HG02623 (cell line): ENCODE results near the gene CHCHD3.

ENCODE experiments used
- ATAC-seq: cut with Tn5 transposase; IDR thresholded peaks from one replicate; pipeline ENCODE4 v1.9.1; 2021; ENCODE audit warnings: moderate library complexity; ENCODE audit not compliant: unreplicated experiment

Gene CHCHD3

DNA sequence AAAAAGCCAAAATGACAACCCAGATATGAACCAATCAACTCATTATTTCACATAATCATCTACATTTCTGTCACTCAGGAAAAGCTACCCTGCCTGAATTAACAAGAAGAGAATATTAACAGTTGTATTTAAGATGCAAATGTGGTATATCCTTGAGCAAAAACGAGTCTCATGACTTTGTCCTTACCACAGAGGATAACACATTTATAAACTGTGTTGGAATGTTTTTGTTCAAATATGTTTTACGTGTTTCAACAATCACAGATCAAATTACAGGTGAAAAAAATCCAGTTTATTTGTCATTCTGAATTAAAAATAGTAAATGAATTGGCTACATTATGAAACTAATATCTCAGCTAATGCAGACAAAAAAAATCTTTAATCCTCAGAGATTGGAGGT lies 34.6 kb downstream of the CHCHD3 start:
- ATAC-seq = no peak

DNA sequence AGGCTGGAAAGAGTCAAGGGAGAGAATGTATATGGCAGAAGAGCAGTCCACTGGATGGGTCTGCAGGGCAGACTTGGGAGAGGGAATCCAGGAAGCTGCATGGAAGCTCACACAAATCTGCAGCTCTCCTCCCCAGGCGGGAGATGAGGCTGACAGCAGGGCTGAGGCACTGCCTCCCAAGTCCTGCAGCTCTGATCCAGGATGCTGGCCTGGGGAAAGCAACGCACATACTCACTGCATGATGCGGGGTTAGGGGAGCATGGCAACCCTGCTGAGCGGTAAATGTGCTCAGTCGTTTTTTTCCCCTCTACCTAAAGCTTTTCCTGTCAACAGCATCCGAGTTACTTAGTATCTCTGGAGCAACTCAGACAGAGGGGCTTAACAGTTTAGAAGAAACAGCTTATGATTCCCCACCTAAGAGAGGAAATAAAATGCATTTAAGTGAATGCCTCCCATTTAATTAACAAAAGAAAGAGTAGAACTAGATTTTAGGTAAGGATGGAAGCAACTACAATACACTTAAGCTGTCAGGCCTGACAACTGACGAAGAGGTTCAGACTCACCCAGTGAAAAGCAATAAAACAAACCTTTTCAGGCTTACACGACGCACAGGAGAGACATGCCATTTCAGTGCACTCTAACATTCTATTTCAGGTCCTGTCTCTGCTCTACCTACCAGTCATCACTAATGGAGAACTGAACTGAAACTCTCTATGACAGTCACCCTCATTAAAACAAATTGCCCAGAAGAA lies 37.0 kb downstream of the CHCHD3 start:
- ATAC-seq = no peak

DNA sequence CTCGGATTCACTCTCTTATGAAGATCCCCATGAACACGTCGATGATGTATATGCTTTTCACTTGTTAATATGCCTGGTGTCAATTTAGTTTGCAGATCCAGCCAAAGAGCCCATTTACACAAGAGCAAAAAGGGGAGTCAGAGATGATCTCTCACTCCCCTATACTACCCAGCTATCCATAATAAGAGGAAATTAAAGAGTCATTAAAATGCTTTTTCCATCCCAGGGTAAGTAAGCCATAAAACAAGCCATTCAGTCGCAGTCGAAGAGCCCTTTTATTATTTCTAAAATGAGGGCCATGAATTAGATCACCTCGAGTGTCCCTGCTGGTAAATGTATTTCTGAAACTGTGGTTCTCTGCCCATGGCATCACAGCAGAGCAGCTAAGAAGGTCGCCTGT lies 41.2 kb downstream of the CHCHD3 start:
- no peak for ATAC-seq

DNA sequence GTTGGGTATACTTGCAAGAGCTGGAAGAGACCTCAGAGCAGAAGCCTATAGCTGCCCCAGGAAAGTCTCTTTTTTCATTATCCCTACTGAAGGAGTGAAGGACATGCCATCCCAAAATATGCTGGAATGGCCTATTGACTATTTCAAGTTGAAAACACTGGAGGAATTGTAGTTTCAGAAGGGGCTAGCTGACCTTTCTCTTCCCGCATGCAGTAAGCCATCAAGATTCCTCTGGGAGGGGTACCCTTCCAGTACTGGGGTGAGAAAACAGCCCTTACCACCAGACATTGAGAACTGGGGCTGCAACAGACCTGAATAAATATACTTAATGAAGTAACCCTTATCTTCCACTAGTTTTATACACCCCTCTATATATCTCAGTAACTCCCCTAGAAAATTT lies 41.7 kb downstream of the CHCHD3 start:
- ATAC-seq = no peak

DNA sequence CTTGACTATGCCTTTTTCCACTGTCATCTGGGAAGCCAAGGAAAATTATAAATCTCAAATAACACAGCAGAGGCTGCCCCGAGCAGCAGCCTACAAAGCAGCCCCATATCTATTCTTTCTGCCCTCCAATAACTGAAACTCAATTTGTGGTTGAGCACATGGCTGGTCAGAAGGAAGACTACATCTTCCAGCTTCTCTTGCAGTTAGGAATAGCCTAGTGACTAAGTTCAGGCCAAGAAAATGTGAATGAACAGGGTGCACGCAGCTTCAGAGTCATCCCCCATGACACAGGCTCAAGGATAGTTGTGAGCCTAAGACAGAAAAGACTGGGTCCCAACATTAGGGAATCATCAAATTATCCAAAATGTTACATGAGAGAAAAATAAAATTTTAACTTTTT lies 42.3 kb downstream of the CHCHD3 start:
- no peak for ATAC-seq

DNA sequence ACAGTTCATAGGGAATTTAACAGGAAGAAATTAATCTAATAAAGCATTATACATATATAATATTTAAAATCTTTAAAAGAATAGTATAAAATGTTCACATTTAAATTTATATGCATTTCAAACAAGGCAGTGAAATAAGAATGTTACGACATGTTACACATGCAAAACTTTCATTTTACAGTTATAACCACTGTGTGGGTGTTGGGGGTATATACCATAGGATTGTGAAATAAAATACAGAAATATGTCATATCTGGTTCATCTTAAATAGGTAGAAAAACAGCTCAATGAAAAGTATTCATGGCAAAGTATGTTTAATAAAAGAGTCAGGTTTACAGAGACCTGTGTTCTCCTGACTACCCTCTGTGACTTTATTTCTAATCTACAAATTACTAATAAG lies 45.6 kb downstream of the CHCHD3 start:
- no peak for ATAC-seq

DNA sequence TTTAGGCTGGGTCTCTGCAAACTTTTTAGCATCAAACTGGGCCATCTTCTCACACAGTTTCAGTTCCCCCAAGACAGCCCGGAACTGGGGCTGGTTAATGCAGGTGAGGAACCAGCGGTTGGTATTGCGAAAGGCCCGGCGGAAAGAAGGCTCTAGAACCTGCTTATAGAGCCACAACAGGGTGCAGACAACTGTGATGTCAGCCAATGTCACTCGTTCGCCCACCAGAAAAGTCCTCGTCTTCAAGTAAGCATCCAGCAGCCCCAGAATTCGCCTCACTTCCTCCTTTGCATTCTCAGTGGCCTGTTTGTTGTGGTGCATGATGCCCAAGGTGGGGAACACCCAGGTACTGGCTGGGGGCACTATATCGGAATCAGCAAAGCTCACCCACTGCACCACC lies 46.6 kb downstream of the CHCHD3 start:
- peak; percentile 87 for ATAC-seq

DNA sequence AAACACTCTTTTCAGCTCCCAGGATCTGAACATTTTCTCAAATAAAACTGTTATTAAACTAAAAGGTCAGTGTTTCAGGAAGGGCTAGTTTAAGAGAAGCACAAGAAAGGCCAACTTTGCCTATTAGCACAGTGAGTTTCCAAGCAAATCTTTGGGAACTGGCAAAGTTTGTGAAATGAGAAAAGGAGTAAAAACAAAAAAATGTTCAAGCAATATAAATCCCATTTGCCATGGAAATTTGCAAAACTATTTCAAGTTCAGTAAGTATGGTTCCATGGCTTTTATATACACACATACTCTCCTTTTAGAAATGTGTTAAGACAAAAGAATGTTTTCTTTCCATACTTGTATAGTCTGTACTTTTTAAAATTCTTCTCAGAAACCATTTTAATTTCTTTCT lies 51.5 kb downstream of the CHCHD3 start:
- no peak for ATAC-seq

DNA sequence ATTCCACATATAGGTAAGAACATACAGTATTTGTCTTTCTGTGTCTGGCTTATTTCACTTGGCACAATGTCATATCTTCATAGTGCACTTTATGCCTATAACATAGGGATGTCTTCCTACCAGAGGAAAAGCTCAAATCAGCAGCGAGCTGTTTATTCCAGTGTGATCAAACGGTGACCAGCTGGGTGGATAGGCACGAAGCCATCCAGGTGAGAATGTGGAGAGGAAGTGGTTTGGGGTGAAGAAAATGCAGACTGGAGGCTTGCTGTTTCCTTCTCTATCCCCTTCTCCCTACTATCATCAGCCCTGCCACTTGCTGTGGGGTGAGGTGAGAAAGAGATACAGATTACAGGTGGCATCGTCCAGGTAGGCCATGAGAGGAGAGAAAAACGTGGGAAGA lies 52.4 kb downstream of the CHCHD3 start:
- ATAC-seq = no peak

DNA sequence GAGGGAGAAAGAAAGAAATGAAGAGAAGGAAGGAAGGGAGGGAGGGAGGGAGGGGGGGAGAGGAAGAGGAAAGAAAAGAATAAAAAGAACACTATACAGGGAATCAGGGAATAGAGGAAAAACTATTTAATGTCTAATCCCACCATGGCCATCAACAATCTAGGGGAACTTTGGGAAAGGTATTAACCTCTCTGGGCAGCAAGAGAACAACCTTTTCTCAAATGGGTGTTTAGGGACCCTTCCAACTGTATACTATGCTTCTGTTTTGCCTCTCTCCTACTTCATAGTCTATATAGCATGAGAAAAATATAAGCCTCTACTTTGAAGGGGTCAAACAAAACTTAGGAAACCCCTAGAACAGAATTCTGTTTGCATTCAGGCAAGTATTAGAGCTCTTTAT lies 54.5 kb downstream of the CHCHD3 start:
- no peak for ATAC-seq

DNA sequence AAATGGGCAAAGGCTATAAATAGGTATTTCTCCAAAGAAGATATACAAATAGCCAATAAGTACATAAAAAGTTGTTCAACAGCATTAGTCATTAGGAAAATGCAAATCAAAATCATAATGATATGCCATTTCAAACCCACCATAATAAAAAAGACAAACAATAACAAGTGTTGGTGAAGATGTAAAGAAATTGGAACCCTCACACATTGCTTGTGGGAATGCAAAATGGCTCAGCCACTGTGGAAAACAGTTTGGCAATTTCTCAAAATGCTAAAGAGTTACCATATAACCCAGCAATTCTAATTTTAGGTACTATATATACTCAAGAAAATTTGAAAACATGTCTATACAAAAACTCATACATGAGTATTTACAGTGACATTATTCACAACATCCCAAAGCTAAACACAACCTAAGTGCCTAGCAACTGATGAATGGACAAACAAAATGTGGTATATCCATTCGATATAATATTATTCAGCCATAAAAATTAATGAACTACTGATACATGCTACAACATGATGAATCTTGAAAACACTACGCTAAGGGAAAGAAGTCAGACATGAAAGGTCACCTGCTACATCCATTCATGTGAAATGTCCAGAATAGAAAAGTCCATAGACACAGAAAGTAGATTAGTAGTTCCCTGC lies 55.6 kb downstream of the CHCHD3 start:
- no peak for ATAC-seq

DNA sequence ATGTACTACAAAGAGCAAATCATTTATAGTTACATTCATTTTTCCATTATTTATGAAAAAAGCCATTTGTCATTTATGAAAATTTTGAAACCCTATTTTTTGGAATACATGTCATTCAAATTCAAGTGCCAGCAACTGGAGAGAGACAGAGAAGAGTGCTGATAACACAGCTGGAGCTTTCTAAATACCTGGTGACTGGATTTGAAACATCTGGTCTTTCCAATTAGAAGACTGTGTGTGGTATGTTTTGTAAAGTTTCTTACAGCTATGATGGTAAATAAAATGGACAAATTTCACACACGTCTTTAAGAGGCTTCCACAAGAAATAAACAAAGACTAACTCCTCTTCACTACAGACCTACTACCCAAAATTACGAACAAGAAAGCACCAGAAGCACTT lies 56.8 kb downstream of the CHCHD3 start:
- no peak for ATAC-seq

DNA sequence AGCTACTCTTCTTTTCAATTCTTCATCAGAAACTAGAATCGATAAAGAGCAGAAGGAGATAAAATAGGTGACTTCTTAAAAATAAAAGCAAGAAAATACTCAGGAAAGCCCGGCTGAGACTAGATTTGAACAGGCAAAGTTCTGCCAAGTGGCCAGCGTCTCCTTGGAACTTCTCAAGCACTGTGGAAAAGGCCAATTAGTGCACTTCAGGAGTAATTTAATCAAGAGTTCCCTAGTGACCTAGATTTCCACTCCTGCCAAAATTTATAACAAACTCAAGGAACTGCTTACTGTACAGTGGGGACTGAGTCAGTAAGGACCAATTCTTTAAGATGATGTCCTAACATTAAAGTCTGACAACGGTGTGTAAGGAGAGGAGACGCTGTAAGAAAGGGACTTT lies 57.3 kb downstream of the CHCHD3 start:
- no peak for ATAC-seq

DNA sequence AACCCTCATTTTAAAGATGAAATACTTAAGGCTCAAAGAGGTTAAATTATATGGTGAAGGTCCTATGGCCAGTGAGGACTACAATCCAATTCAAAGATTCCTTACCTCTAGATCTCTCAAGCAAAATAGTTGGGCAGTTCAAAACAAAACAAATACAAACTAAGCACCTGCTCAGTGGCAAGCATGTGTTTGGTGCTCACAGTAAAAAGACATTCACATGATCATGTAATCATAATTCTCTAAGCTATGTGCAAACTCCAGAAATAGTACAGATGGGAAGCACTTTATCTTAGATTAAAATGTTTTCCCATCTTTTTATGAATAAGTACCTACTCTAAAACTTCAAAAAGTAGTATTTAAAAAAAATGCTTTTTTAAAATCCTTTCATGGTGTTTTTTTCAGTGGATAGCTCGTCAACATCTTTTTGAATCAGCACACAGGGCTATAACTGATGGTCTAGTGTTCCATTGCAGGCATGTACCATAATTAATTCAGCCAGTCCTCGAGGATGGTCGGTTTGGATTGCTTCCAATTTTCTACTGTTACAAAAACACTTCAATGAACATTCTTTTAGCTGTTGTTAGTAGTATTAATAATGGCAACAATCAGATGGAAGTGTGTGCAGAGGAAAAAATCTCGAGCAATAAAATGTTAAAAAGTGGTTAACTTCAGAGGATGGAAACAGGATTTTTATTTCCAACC lies 58.4 kb downstream of the CHCHD3 start:
- no peak for ATAC-seq

DNA sequence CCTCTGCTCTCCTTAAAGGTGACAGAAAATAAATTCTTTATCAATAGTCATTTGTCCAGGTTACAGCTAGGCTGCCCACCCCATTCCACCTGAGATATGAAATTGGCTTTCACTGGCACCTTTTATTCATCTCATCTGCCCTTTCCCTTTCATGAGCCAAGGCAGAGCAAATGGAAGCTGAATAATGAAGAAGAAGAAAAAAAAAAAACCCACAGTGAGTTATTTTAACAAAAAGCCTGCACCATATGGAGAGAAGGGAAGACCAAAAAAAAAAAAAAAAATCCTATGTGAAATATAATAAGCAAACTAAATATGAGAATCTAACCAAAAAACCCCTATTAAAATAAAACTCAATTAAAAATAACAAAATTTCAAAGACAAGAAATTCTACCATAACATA lies 59.2 kb downstream of the CHCHD3 start:
- no peak for ATAC-seq

DNA sequence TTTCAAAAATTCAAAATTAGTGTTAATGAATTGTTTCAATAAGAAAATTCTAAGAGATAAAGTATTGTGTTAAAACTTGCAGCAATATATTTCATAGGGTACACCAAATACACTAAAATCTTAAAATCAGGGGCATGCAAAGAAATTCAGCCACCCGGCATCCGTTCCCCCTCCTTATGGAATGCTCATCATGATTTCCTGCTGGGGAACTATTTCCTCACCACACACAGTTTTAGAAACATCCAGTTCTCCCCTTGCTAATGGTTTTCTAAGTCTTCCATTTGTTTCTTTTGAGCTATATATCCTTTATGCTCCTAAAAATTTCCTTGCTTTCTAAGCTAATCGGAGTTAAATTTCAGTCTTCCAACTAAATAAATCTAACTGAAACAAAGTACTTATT lies 60.7 kb downstream of the CHCHD3 start:
- no peak for ATAC-seq

DNA sequence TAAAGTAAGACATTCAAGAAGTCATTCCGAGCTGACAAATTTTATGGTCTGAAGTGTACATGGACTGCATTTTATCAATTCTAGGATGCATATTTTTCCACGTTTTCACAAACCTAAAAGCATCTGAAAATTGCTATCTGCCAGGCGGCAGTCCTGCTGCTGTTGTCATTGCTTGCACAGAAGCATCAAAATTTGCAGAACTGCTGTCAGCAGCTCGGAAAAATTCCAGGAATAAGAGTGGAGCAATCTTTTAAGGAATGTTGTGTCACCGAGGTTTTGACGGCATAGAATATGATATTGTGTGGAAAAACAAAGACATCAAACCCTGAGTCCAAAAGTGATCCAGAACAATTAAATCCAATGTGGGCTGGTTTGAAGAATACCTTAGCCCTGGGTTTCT lies 61.4 kb downstream of the CHCHD3 start:
- no peak for ATAC-seq

DNA sequence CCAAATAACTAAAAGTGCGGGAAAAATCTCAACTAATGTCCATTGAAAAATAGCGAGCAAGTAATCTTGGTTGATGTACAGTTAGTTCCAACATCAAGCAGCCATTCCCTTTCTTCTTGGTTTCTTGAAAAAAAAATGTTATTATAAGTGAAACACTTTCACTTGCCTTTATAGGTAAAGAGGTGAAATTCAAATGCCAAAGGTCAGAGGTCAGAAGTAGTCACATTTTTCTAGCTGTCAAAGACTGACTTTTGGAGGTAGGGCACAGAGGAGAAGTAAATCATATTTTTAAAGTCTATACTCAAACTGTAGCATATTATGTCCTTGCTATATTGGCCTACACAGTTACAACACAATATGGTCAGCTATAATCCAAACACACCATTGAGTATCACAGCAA lies 62.3 kb downstream of the CHCHD3 start:
- ATAC-seq = no peak

DNA sequence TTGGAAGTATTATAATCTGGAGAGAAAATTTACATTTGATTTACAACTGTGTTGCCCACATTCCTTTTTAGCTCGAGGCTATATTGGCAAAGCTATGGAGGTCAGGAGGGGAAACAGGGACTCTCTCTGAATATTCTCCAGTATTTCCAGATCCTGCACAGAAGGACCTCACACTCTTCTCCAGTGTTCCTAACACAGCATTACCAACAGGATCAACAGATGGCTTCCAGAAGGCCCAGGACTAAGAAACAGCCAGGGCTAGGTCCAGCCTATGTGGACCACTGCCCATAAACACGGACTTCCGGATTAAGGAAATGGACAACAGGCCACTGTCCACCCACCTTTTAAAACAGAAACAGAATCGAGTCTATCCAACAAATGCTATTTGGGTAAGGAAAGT lies 65.3 kb downstream of the CHCHD3 start:
- ATAC-seq = no peak

DNA sequence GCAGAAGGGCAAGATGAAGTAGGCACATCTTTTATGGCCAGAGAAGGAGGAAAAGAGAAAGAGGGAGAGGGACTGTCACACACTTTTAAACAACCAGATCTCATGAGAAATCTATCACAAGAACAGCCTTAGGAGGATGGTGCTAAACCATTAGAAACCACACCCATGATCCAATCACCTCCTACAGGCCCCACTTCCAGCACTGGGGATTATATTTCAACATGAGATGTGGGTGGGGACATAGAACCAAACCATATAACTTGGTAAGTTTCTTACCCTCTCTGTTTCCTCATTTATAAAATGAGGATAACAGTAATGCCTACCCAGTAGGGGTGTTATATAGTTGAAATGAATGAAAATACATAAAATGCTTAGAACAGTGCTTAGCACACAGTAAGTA lies 66.0 kb downstream of the CHCHD3 start:
- ATAC-seq = no peak

DNA sequence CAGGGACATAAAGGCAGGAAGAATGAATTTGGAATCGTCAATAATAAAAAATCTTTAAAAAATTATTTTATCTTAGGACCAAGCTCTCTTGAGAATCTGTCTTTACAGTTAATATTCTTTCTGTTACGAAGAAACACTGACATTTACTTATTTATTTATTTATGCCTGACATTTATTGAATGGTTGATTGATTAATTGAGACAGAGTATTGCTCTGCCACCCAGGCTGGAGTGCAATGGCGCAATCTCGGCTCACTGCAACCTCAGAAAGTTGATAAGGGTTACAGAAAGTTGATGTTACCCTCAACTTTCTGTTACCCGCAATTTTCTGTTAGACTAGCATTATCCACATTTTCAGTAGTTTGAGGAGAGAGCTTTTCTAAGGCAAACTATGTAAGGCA lies 70.1 kb downstream of the CHCHD3 start:
- ATAC-seq = no peak
